H9 (cell line): Measurements from ENCODE around the gene FAM83E. TPM values are rescaled to one million over a fixed set of nuclear protein-coding genes. Genes with fewer than 3 reads are reported as not detected.

Experiments
- DNase-seq: peaks from one replicate; pipeline ENCODE4 v3.0.0-alpha.2; 2017
- H2AFZ ChIP-seq: one replicate; pipeline ENCODE4 v1.6.1; 2013; ENCODE audit warnings: mild to moderate bottlenecking, low read length, control low read depth, moderate library complexity
- H2AK5ac ChIP-seq: 2 replicates; pipeline ENCODE4 v1.6.1; 2013; ENCODE audit warnings: low read length, control low read depth, mixed read lengths; ENCODE audit not compliant: insufficient read length
- H2BK120ac ChIP-seq: one replicate; pipeline ENCODE4 v1.6.1; 2013; ENCODE audit warnings: low read depth, mild to moderate bottlenecking, low read length, control low read depth, inconsistent platforms; ENCODE audit not compliant: poor library complexity, severe bottlenecking
- H2BK12ac ChIP-seq: 2 replicates; pipeline ENCODE4 v1.6.1; 2013; ENCODE audit warnings: low read length, control low read depth, mixed read lengths, low read depth; ENCODE audit not compliant: insufficient read length
- H2BK15ac ChIP-seq: 2 replicates; pipeline ENCODE4 v1.6.1; 2013; ENCODE audit warnings: low read depth, low read length, control low read depth
- H2BK20ac ChIP-seq: one replicate; pipeline ENCODE4 v1.6.1; 2013; ENCODE audit warnings: low read depth, mild to moderate bottlenecking, low read length, control low read depth, inconsistent platforms; ENCODE audit not compliant: poor library complexity, severe bottlenecking
- H2BK5ac ChIP-seq: 2 replicates; pipeline ENCODE4 v1.6.1; 2013; ENCODE audit warnings: low read length, control low read depth, mixed read lengths; ENCODE audit not compliant: insufficient read length
- H3K14ac ChIP-seq: 2 replicates; pipeline ENCODE4 v1.6.1; 2013; ENCODE audit warnings: low read length, control low read depth; ENCODE audit not compliant: insufficient read depth
- H3K18ac ChIP-seq: 2 replicates; pipeline ENCODE4 v1.6.1; 2013; ENCODE audit warnings: low read depth, mild to moderate bottlenecking, mixed read lengths, low read length, control low read depth; ENCODE audit not compliant: insufficient read length
- H3K23ac ChIP-seq: 2 replicates; pipeline ENCODE4 v1.6.1; 2013; ENCODE audit warnings: low read length, control low read depth, mixed read lengths, low read depth; ENCODE audit not compliant: insufficient read length
- H3K23me2 ChIP-seq: 2 replicates; pipeline ENCODE4 v1.6.1; 2013; ENCODE audit warnings: low read depth, mild to moderate bottlenecking, mixed read lengths, low read length, control low read depth; ENCODE audit not compliant: insufficient read length, poor library complexity, severe bottlenecking
- H3K27ac ChIP-seq: 2 replicates; pipeline ENCODE4 v1.5.1; 2013; ENCODE audit warnings: low read length, control low read depth, mixed read lengths, low read depth; ENCODE audit not compliant: insufficient read length
- H3K27me3 ChIP-seq: 2 replicates; pipeline ENCODE4 v1.6.1; 2013; ENCODE audit warnings: low read length, control low read depth, inconsistent platforms; ENCODE audit not compliant: insufficient read depth
- H3K4ac ChIP-seq: 2 replicates; pipeline ENCODE4 v1.6.1; 2013; ENCODE audit warnings: low read depth, mild to moderate bottlenecking, control low read depth, inconsistent platforms, low read length, moderate library complexity
- H3K4me1 ChIP-seq: 2 replicates; pipeline ENCODE4 v1.6.1; 2013; ENCODE audit warnings: low read length, control low read depth, inconsistent platforms; ENCODE audit not compliant: insufficient read depth
- H3K4me2 ChIP-seq: 2 replicates; pipeline ENCODE4 v1.6.1; 2013; ENCODE audit warnings: low read length, control low read depth, mixed read lengths; ENCODE audit not compliant: insufficient read length, insufficient read depth
- H3K56ac ChIP-seq: 2 replicates; pipeline ENCODE4 v1.6.1; 2013; ENCODE audit warnings: low read depth, mild to moderate bottlenecking, mixed read lengths, low read length, control low read depth; ENCODE audit not compliant: insufficient read length
- H3K79me1 ChIP-seq: 2 replicates; pipeline ENCODE4 v1.6.1; 2013; ENCODE audit warnings: low read depth, mild to moderate bottlenecking, moderate library complexity, low read length, control low read depth, inconsistent platforms; ENCODE audit not compliant: insufficient read depth, poor library complexity, severe bottlenecking
- H3K79me2 ChIP-seq: 2 replicates; pipeline ENCODE4 v1.6.1; 2013; ENCODE audit warnings: low read length, control low read depth, inconsistent platforms; ENCODE audit not compliant: insufficient read depth
- H3K9ac ChIP-seq: 2 replicates; pipeline ENCODE4 v1.6.1; 2013; ENCODE audit warnings: low read length, control low read depth, mixed read lengths; ENCODE audit not compliant: insufficient read length; ENCODE audit errors: extremely low read depth
- H3K9me3 ChIP-seq: one replicate; pipeline ENCODE4 v1.6.1; 2013; ENCODE audit warnings: low read depth, low read length, inconsistent platforms; ENCODE audit not compliant: control insufficient read depth
- H3T11ph ChIP-seq: one replicate; pipeline ENCODE4 v1.6.1; 2013; ENCODE audit warnings: mild to moderate bottlenecking, low read length, control low read depth, inconsistent platforms
- H4K20me1 ChIP-seq: one replicate; pipeline ENCODE4 v1.6.1; 2013; ENCODE audit not compliant: control insufficient read depth, insufficient read length, insufficient read depth
- H4K5ac ChIP-seq: 2 replicates; pipeline ENCODE4 v1.6.1; 2013; ENCODE audit warnings: low read depth, mild to moderate bottlenecking, mixed read lengths, low read length, control low read depth; ENCODE audit not compliant: insufficient read length
- H4K8ac ChIP-seq: replicated peaks from 2 replicates; pipeline ENCODE4 v1.6.1; 2013; ENCODE audit warnings: low read length, control low read depth, mixed read lengths, low read depth; ENCODE audit not compliant: insufficient read length
- H4K91ac ChIP-seq: 2 replicates; pipeline ENCODE4 v1.6.1; 2013; ENCODE audit warnings: low read depth, mild to moderate bottlenecking, moderate library complexity, mixed read lengths, low read length, control low read depth; ENCODE audit not compliant: insufficient read length
- H3K27ac Mint-ChIP-seq, 3 experiments: 2 replicates in 2 of 3; 3 replicates in 1 of 3; pipeline ENCODE4 v1.8.0; 2020 to 2021; ENCODE audit warnings: mixed read lengths in 3 of 3, mild to moderate bottlenecking in 1 of 3, moderate library complexity in 1 of 3
- H3K27me3 Mint-ChIP-seq: 2 replicates; pipeline ENCODE4 v1.8.0; 2021; ENCODE audit warnings: low read depth, mild to moderate bottlenecking, moderate library complexity, mixed read lengths
- H3K36me3 Mint-ChIP-seq, 3 experiments: 2 replicates in 2 of 3; 3 replicates in 1 of 3; pipeline ENCODE4 v1.8.0; 2020 to 2021; ENCODE audit warnings: low read depth in 3 of 3, mixed read lengths in 3 of 3; ENCODE audit not compliant: insufficient read depth in 1 of 3
- H3K4me1 Mint-ChIP-seq, 2 experiments: 2 replicates each; pipeline ENCODE4 v1.8.0; 2020; ENCODE audit warnings: mixed read lengths in 2 of 2
- H3K4me3 Mint-ChIP-seq, 2 experiments: 2 replicates in 1 of 2; 3 replicates in 1 of 2; pipeline ENCODE4 v1.8.0; 2020 to 2021; ENCODE audit warnings: mild to moderate bottlenecking in 2 of 2, mixed read lengths in 2 of 2, moderate library complexity in 1 of 2
- H3K9me3 Mint-ChIP-seq, 2 experiments: 2 replicates in 1 of 2; 3 replicates in 1 of 2; pipeline ENCODE4 v1.8.0; 2020; ENCODE audit warnings: mild to moderate bottlenecking in 2 of 2, mixed read lengths in 2 of 2, moderate library complexity in 1 of 2
- CTCF ChIP-seq: fragments of 200-600 bp; sonication (generic); conservative IDR thresholded peaks from 3 replicates; pipeline ENCODE4 v1.8.0; 2021; ENCODE audit warnings: antibody characterized with exemption, mild to moderate bottlenecking
- WGBS: extraction: QIAGEN DNeasy Blood & Tissue Kit; methylation state at CpG from one replicate; pipeline ENCODE4 v1.1.7; 2013; ENCODE audit warnings: missing lambda C conversion rate, low lambda C conversion rate, mixed read lengths; ENCODE audit not compliant: insufficient read length; ENCODE audit errors: extremely low coverage; 5-methylcytosine and 5-hydroxymethylcytosine counted together
- total RNA-seq: library from RNA; stranded (reverse); gene quantifications from 2 replicates; pipeline ENCODE4 v1.2.1, GENCODE V29; 2021

FAM83E gene
- total RNA-seq, 1 experiment from 2014 or later: 9.2 TPM

DNA sequence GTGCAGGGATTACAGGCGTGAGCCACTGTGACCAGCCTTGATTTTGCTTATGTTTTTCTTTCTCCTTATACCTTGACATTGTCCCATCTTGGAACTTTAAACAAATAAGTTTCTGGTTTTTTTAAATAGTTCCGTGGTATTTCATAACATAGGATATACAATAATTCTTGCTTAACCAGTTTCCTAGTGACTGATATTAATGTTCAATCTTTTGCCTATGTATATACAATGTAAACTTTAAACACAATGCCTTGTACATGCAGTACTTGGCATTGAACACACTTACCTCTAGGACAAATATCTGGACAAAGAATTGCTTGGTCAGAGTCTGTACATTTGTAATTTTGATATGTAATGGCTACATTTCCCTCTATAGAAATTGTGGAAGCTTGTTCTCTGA lies 32.7 kb downstream of the FAM83E start:
- peaks cover 3 to 4% of the 10 kb centered on the region in 2 experiments; a peak in 4 of 5 replicates for H3K9me3 Mint-ChIP-seq

More for the DNA sequence above, 32.7 kb downstream of the FAM83E start:
- Histone ChIP-seq H3K4me2 (no peak overlapping the region), H3K79me1 (no peaks in the 10 kb centered on the region), H3K18ac (no peak overlapping the region), H4K8ac (no peak overlapping the region), H3K4ac (no peak overlapping the region), H2BK120ac (no peak overlapping the region), H2BK15ac (no peak overlapping the region), H2BK20ac (no peak overlapping the region), H2AFZ (no peak overlapping the region), H3K79me2 (no peaks in the 10 kb centered on the region), H3K27ac (no peak overlapping the region), H4K5ac (no peak overlapping the region), H4K20me1 (no peaks in the 10 kb centered on the region), H2AK5ac (no peak overlapping the region), H3K9ac (no peak overlapping the region), H3K56ac (no peak overlapping the region), H3K23me2 (no peaks in the 10 kb centered on the region), H3K23ac (no peak overlapping the region), H3T11ph (no peak overlapping the region), H3K9me3 (no peaks in the 10 kb centered on the region), H3K4me1 (no peaks in the 10 kb centered on the region), H2BK5ac (no peak overlapping the region), H2BK12ac (no peak overlapping the region), H4K91ac (no peak overlapping the region), H3K14ac (no peak overlapping the region), H3K27me3 (no peaks in the 10 kb centered on the region)
- no CpG with 5 or more reads among the region's 2 CpGs for WGBS
- TF ChIP-seq CTCF: no peak
- Mint-ChIP-seq H3K27me3 (peaks cover 16% of the 10 kb centered on the region), H3K27ac (no peak overlapping the region), H3K4me1 (peaks cover 4% of the 10 kb centered on the region in 2 experiments), H3K36me3 (no peaks in the 10 kb centered on the region; a peak in 1 of 7 replicates), H3K4me3 (no peak overlapping the region)
- DNase-seq: no peak
